Activated naive CD4-positive, alpha-beta T cell treated with anti-CD3 and anti-CD28 coated beads, Interleukin-2, amount 50 U/mL, for 16 hours (primary cell): Measurements from ENCODE around the gene NAPB.

Experiments
- DNase-seq: peaks from one replicate; pipeline ENCODE4 v3.0.0-alpha.2; 2020

The NAPB gene

GRCh38 chr20:23403751-23404150 is 17.5 kb downstream of the NAPB start:
- no peak for DNase-seq

- DNase-seq, result no peak
Measured at GRCh38 chr20:23401051-23401450, 20.2 kb downstream of the NAPB start.

GRCh38 chr20:23399568-23400241 is 21.6 kb downstream of the NAPB start:
- no peak for DNase-seq

GRCh38 chr20:23397961-23398360 is 23.3 kb downstream of the NAPB start:
- no peak for DNase-seq

GRCh38 chr20:23396950-23397627 is 24.2 kb downstream of the NAPB start:
- no peak for DNase-seq

- no peak for DNase-seq
Measured at GRCh38 chr20:23393996-23394775, 27.1 kb downstream of the NAPB start.

GRCh38 chr20:23391707-23392310 is 29.5 kb downstream of the NAPB start:
- no peak for DNase-seq

GRCh38 chr20:23390091-23390774 is 31.1 kb downstream of the NAPB start:
- no peak for DNase-seq

- DNase-seq, result no peak
Measured at GRCh38 chr20:23387118-23387443, 34.2 kb downstream of the NAPB start.

- DNase-seq, result no peak
Measured at GRCh38 chr20:23386304-23387117, 34.8 kb downstream of the NAPB start.

- DNase-seq, result no peak
Measured at GRCh38 chr20:23381876-23382275, 39.4 kb downstream of the NAPB start.

- DNase-seq, result no peak
Measured at GRCh38 chr20:23379772-23380171, 41.5 kb downstream of the NAPB start.

GRCh38 chr20:23375827-23376226 is 45.5 kb downstream of the NAPB start:
- DNase-seq, result no peak

GRCh38 chr20:23374441-23374840 is 46.8 kb downstream of the NAPB start:
- DNase-seq, result no peak

GRCh38 chr20:23371496-23371895 is 49.8 kb downstream of the NAPB start:
- DNase-seq, result no peak

GRCh38 chr20:23370873-23371272 is 50.4 kb downstream of the NAPB start:
- DNase-seq, result no peak

GRCh38 chr20:23370274-23370673 is 51.0 kb downstream of the NAPB start:
- DNase-seq, result no peak

GRCh38 chr20:23369072-23369823 is 52.0 kb downstream of the NAPB start:
- no peak for DNase-seq

- DNase-seq, result no peak
Measured at GRCh38 chr20:23368316-23369071, 52.8 kb downstream of the NAPB start.

- no peak for DNase-seq
Measured at GRCh38 chr20:23367770-23368169, 53.5 kb downstream of the NAPB start.

- no peak for DNase-seq
Measured at GRCh38 chr20:23366384-23366783, 54.9 kb downstream of the NAPB start.
